Peyer's patch (tissue), 4 donors: ENCODE data around the gene CD300C.

Experiments used
- CTCF ChIP-seq, 6 experiments: fragments of 450-650 bp in 4 of 6; fragments of 200-600 bp in 2 of 6; sonication (generic) in 1 of 6; IDR thresholded peaks; one replicate each; pipeline ENCODE4 v1.5.1; 2017 to 2019; ENCODE audit warnings: antibody characterized with exemption in 6 of 6, mild to moderate bottlenecking in 3 of 6, moderate library complexity in 1 of 6
- POLR2A ChIP-seq, 2 donors: fragments of 450-650 bp; IDR thresholded peaks; one replicate each; pipeline ENCODE4 v1.5.1; 2017; ENCODE audit warnings: antibody characterized with exemption in 2 of 2, mild to moderate bottlenecking in 2 of 2, moderate library complexity in 2 of 2

GRCh38 chr17:74582633-74583032 is 36.7 kb upstream of the CD300C start:
- TF ChIP-seq POLR2A (IDR thresholded peaks at IDR 0.05) (no peak), CTCF (IDR thresholded peaks at IDR 0.05) (no peak)
